KOPT-K1 (cell line): ENCODE results near the gene RAB31.

Experiments
- H3K27ac ChIP-seq: fragments of 200-600 bp; sonication (generic); 2 replicates; pipeline ENCODE4 v1.5.1; 2016; ENCODE audit warnings: antibody characterized with exemption, mild to moderate bottlenecking, low read depth, low read length; ENCODE audit not compliant: poor library complexity, severe bottlenecking
- H3K36me3 ChIP-seq: fragments of 200-600 bp; sonication (generic); 2 replicates; pipeline ENCODE4 v1.5.1; 2017; ENCODE audit warnings: antibody characterized with exemption, mild to moderate bottlenecking, low read length, moderate library complexity; ENCODE audit not compliant: insufficient read depth
- H3K9me3 ChIP-seq: fragments of 200-600 bp; sonication (generic); 2 replicates; pipeline ENCODE4 v1.5.1; 2017; ENCODE audit warnings: antibody characterized with exemption, low read length, mild to moderate bottlenecking; ENCODE audit not compliant: insufficient read depth, poor library complexity, severe bottlenecking

Gene RAB31

GRCh38 chr18:9826685-9827084, 118.6 kb downstream of the RAB31 start:
- Histone ChIP-seq H3K9me3 (no peaks in the 10 kb centered on the region), H3K36me3 (no peaks in the 10 kb centered on the region), H3K27ac (no peak overlapping the region)

GRCh38 chr18:9827211-9827792, 119.2 kb downstream of the RAB31 start:
- H3K9me3 ChIP-seq, result no peaks in the 10 kb centered on the region
- H3K27ac ChIP-seq, result no peak overlapping the region
- no peaks in the 10 kb centered on the region for H3K36me3 ChIP-seq

- H3K27ac ChIP-seq, result no peak overlapping the region
- H3K9me3 ChIP-seq, result no peaks in the 10 kb centered on the region
- no peaks in the 10 kb centered on the region for H3K36me3 ChIP-seq
These were observed 119.8 kb downstream of the RAB31 start for GRCh38 chr18:9827793-9828505.

- Histone ChIP-seq H3K9me3 (no peaks in the 10 kb centered on the region), H3K27ac (no peak overlapping the region), H3K36me3 (no peaks in the 10 kb centered on the region)
These were observed 120.7 kb downstream of the RAB31 start for GRCh38 chr18:9828506-9829396.

GRCh38 chr18:9829397-9829712, 121.3 kb downstream of the RAB31 start:
- Histone ChIP-seq H3K36me3 (no peaks in the 10 kb centered on the region), H3K27ac (no peak overlapping the region), H3K9me3 (no peaks in the 10 kb centered on the region)

GRCh38 chr18:9831036-9831722, 123.1 kb downstream of the RAB31 start:
- no peaks in the 10 kb centered on the region for H3K36me3 ChIP-seq
- H3K9me3 ChIP-seq, result no peaks in the 10 kb centered on the region
- H3K27ac ChIP-seq, result no peak overlapping the region

GRCh38 chr18:9831723-9832199, 123.7 kb downstream of the RAB31 start:
- Histone ChIP-seq H3K27ac (no peak overlapping the region), H3K36me3 (no peaks in the 10 kb centered on the region), H3K9me3 (no peaks in the 10 kb centered on the region)

GRCh38 chr18:9832871-9833270, 124.8 kb downstream of the RAB31 start:
- no peaks in the 10 kb centered on the region for H3K9me3 ChIP-seq
- H3K36me3 ChIP-seq, result no peaks in the 10 kb centered on the region
- H3K27ac ChIP-seq, result no peak overlapping the region

- no peak overlapping the region for H3K27ac ChIP-seq
- no peaks in the 10 kb centered on the region for H3K9me3 ChIP-seq
- H3K36me3 ChIP-seq, result no peaks in the 10 kb centered on the region
These were observed 126.5 kb downstream of the RAB31 start for GRCh38 chr18:9834551-9834950.

- Histone ChIP-seq H3K36me3 (no peaks in the 10 kb centered on the region), H3K9me3 (no peaks in the 10 kb centered on the region), H3K27ac (no peak overlapping the region)
These were observed 127.1 kb downstream of the RAB31 start for GRCh38 chr18:9835113-9835755.

GRCh38 chr18:9835825-9836224, 127.7 kb downstream of the RAB31 start:
- Histone ChIP-seq H3K36me3 (no peaks in the 10 kb centered on the region), H3K9me3 (no peaks in the 10 kb centered on the region), H3K27ac (no peak overlapping the region)

GRCh38 chr18:9838144-9838877, 130.2 kb downstream of the RAB31 start:
- Histone ChIP-seq H3K9me3 (no peaks in the 10 kb centered on the region), H3K36me3 (no peaks in the 10 kb centered on the region), H3K27ac (no peak overlapping the region)

- no peaks in the 10 kb centered on the region for H3K36me3 ChIP-seq
- H3K27ac ChIP-seq, result no peak overlapping the region
- no peaks in the 10 kb centered on the region for H3K9me3 ChIP-seq
These were observed 131.1 kb downstream of the RAB31 start for GRCh38 chr18:9839211-9839610.

GRCh38 chr18:9839853-9840252, 131.8 kb downstream of the RAB31 start:
- H3K27ac ChIP-seq, result no peak overlapping the region
- H3K9me3 ChIP-seq, result no peaks in the 10 kb centered on the region
- no peaks in the 10 kb centered on the region for H3K36me3 ChIP-seq
